ENCODE results near the gene UNC5C. TPM values are rescaled to one million over a fixed set of nuclear protein-coding genes. Genes with fewer than 3 reads are reported as not detected.

Gene UNC5C
- total RNA-seq, 1 donor from 2014 or later, result not detected

DNA sequence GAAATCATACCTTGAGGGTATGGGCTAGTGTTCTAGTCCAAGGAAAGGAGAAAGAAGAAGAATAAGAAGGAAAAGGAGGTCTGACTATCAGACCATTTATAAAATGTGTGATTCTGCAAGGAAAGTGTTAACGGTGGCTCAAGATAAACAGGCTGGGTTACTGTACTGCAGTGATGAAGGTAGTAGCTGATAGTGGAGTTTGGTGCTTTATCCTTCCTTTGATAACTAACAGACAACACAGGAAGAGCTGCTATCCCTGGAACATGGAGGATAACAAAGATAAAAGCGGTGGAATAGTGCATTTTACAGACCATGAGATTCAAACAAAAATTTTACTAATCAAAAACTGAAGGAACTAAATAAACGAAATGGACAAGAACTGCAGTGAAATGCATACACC lies 2.6 kb downstream of the UNC5C start:
- H3K4me1 Mint-ChIP-seq, result peaks cover 12% of the 10 kb centered on the region
- H3K4me3 Mint-ChIP-seq, result no peak overlapping the region
- H3K36me3 Mint-ChIP-seq (ENCODE audit: low read depth), result no peaks in the 10 kb centered on the region
- POLR2A ChIA-PET, result no interaction called here
- DNase-seq (no peak), ATAC-seq (ENCODE audit: low read depth) (no peak)
- no peak overlapping the region for H3K27ac Mint-ChIP-seq
- TF ChIP-seq, protein P1, sequence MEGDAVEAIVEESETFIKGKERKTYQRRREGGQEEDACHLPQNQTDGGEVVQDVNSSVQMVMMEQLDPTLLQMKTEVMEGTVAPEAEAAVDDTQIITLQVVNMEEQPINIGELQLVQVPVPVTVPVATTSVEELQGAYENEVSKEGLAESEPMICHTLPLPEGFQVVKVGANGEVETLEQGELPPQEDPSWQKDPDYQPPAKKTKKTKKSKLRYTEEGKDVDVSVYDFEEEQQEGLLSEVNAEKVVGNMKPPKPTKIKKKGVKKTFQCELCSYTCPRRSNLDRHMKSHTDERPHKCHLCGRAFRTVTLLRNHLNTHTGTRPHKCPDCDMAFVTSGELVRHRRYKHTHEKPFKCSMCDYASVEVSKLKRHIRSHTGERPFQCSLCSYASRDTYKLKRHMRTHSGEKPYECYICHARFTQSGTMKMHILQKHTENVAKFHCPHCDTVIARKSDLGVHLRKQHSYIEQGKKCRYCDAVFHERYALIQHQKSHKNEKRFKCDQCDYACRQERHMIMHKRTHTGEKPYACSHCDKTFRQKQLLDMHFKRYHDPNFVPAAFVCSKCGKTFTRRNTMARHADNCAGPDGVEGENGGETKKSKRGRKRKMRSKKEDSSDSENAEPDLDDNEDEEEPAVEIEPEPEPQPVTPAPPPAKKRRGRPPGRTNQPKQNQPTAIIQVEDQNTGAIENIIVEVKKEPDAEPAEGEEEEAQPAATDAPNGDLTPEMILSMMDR (IDR thresholded peaks at IDR 0.05), result no peak
- H3K27me3 Mint-ChIP-seq, result peaks cover 35% of the 10 kb centered on the region
- CTCF ChIA-PET, result no interaction called here
- H3K9me3 Mint-ChIP-seq, result no peaks in the 10 kb centered on the region
- intact Hi-C loops (cut with micrococcal nuclease), result no loop called here

GRCh38 chr4:95545546-95545945 lies 3.2 kb downstream of the UNC5C start:
- intact Hi-C loops (cut with micrococcal nuclease), result no loop called here
- H3K36me3 Mint-ChIP-seq (ENCODE audit: low read depth), result no peaks in the 10 kb centered on the region

GRCh38 chr4:95544113-95545103 lies 4.4 kb downstream of the UNC5C start:
- CTCF ChIA-PET, result no interaction called here
- H3K36me3 Mint-ChIP-seq (ENCODE audit: low read depth), result no peaks in the 10 kb centered on the region
- TF ChIP-seq, protein P1 (IDR thresholded peaks at IDR 0.05), result no peak
- no peak overlapping the region for H3K27ac Mint-ChIP-seq
- ATAC-seq (ENCODE audit: low read depth) (no peak), DNase-seq (no peak)
- POLR2A ChIA-PET, result no interaction called here
- peaks cover 22% of the 10 kb centered on the region for H3K27me3 Mint-ChIP-seq
- peaks cover 7% of the 10 kb centered on the region for H3K4me1 Mint-ChIP-seq
- H3K9me3 Mint-ChIP-seq, result no peaks in the 10 kb centered on the region
- no peak overlapping the region for H3K4me3 Mint-ChIP-seq
- intact Hi-C loops (cut with micrococcal nuclease), result no loop called here

More at GRCh38 chr4:95545546-95545945, 3.2 kb downstream of the UNC5C start:
- ATAC-seq (ENCODE audit: low read depth) (no peak), DNase-seq (no peak)
- peaks cover 31% of the 10 kb centered on the region for H3K27me3 Mint-ChIP-seq
- no peak overlapping the region for H3K4me3 Mint-ChIP-seq
- ChIA-PET CTCF (no interaction called here), POLR2A (no interaction called here)
- H3K9me3 Mint-ChIP-seq, result no peaks in the 10 kb centered on the region
- TF ChIP-seq, protein P1 (IDR thresholded peaks at IDR 0.05), result no peak
- no peak overlapping the region for H3K27ac Mint-ChIP-seq
- H3K4me1 Mint-ChIP-seq, result peaks cover 12% of the 10 kb centered on the region

DNA sequence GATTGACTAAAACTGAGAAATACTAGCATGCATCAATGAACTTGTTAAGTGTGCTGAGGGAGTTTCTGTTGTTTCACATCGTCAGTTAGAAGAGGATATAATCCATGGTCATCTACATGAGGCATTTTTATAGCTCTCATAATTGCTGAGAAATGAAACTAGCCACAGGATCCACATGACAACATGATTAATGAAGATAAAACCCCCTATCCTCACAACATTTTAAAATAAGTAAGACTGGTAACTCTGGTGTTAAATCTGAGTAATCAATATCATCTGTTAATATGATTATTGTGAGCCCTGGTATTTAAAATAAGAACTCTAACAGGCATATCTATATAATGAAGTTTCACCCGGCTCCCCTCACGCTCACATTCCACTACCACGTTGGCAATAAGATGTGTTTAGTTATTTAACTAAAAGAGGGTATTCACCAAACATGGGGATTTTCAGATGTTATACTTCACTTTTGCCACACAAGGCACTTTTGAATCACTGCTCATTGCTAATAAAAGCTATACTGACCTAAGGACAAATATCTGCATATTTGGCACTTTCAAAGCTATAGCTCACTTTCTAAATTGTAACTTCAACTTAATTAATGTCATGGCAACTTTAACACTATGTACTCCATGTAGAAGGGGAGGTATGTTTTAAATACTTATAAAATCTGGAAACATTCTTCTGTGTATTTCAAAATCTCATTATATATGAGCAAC lies 6.7 kb downstream of the UNC5C start:
- POLR2A ChIA-PET, result no interaction called here
- no peak for ATAC-seq (ENCODE audit: low read depth)
- TF ChIP-seq, protein P1 (IDR thresholded peaks at IDR 0.05), result no peak
- Mint-ChIP-seq H3K36me3 (ENCODE audit: low read depth) (no peaks in the 10 kb centered on the region), H3K27me3 (peaks cover 7% of the 10 kb centered on the region), H3K4me1 (no peaks in the 10 kb centered on the region), H3K4me3 (no peak overlapping the region), H3K27ac (no peak overlapping the region), H3K9me3 (no peaks in the 10 kb centered on the region)
- no peak for DNase-seq
- CTCF ChIA-PET, result no interaction called here
- intact Hi-C loops (cut with micrococcal nuclease), result no loop called here

GRCh38 chr4:95541094-95541493 lies 7.7 kb downstream of the UNC5C start:
- CTCF ChIA-PET, result no interaction called here
- POLR2A ChIA-PET, result no interaction called here

More at GRCh38 chr4:95541094-95541493, 7.7 kb downstream of the UNC5C start:
- Mint-ChIP-seq H3K9me3 (no peaks in the 10 kb centered on the region), H3K4me1 (no peaks in the 10 kb centered on the region), H3K27me3 (peaks cover 4% of the 10 kb centered on the region), H3K27ac (no peak overlapping the region), H3K4me3 (no peak overlapping the region), H3K36me3 (ENCODE audit: low read depth) (no peaks in the 10 kb centered on the region)
- DNase-seq (no peak), ATAC-seq (ENCODE audit: low read depth) (no peak)
- intact Hi-C loops (cut with micrococcal nuclease), result no loop called here
- TF ChIP-seq, protein P1 (IDR thresholded peaks at IDR 0.05), result no peak

All from activated B cell treated with CpG ODN at 0.5 μM for 24 hours (primary cell).